ENCODE results near the gene TRPM1.
"Not testable (repeated sequence)": the region's sequence is repeated elsewhere in the genome, so short reads cannot be mapped to it uniquely, and the experiment has no call there.

TRPM1 gene

GRCh38 chr15:31125061-31125460 lies 23.5 kb upstream of the TRPM1 start:
- DNase-seq (ENCODE audit: low read depth), result no peak

GRCh38 chr15:31116423-31117030 lies 15.0 kb upstream of the TRPM1 start:
- no peak for DNase-seq (ENCODE audit: low read depth)

DNA sequence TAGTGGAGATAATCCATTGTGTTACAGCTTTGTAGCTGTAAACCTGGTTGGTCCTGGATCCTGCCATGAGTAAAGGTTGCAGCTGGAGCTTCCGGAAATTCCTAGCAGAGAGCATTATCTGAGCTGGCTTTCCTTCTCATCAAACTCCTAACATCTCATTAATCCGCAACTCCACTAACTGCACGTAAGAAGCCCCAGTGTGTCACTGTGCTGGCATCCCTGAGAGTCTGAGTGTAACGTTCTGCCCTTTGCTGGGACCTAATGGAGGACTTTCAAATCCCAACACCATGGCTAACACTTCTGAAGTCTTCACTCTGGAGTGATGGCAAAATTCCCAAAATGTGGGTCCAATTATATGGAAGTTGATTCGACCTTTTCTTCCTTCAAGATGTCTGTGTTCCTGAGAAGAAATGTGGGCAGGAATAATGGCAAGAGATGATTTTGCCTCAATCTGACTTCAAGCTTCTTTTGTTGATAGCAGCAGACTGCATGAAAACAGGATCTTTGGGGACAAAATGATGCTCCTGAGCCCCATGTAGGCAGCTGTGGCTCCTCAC lies 9.6 kb upstream of the TRPM1 start:
- DNase-seq (ENCODE audit: low read depth), result peak; percentile 11

GRCh38 chr15:31108836-31109235 lies 7.3 kb upstream of the TRPM1 start:
- peak; percentile 24 for DNase-seq (ENCODE audit: low read depth)

GRCh38 chr15:31106495-31107300 lies 5.2 kb upstream of the TRPM1 start:
- no peak for DNase-seq (ENCODE audit: low read depth)

- DNase-seq (ENCODE audit: low read depth), result no peak
Measured at GRCh38 chr15:31104003-31104402, 2.5 kb upstream of the TRPM1 start.

DNA sequence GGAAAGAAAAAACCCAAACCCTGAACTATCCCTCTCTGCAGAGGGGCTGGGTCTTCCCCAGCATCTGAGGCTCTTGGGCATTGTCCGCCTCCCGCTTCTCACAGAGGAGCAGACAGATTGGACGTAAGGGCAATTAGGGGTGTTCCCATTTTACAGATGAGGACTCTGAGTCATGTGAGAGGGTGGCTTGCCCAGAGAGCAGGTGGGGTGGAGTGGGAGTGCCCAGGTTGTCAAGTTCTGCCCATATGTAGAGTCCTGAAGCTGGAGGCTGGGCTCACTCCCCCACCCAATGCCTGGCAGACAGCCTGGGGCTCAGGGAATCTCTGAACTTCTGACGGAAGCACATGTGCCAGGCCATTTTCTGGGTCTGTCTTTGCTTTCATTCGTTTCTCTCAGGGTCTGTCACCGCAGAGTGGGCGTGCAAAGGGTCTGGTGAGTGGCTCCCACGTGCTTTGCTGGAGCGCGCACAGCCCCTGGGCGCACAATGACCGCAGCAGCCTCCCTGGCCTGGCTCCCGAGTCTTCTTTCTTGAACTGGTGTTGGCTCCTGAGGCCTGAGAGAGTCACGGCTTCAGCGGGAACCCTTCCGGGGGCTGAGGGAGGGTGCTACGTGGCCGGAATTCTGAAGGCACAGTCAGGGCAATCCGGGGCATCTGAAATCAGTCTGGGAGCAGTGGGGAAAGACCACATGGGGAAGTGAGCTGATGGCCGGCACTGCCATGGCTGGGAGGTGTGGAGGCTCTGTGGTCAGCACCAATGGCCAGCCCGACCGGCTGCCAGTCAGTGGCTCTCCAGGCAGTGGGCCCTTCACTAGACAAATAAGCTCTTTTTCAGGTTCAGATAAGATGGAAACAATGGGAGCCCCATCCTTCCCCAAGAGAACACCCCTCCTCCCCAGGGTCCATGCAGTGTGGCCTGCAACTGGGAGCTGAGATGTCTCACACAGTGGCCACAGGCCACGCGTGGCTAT lies 1.1 kb upstream of the TRPM1 start:
- DNase-seq (ENCODE audit: low read depth), result no peak

DNA sequence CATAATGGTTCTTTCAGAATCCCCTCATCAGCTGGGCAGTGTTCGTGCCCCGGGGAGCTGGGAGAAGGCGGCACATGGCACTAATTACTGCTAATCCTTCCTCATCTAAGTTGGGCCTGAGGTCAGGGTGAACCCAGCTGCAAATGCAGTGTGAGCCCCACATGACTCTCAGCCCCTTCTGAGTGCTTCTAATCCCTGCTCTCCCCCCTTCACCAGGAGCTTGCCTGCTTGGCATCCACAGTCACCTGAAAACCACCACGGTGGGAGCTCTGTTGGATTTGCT lies 455 bp upstream of the TRPM1 start:
- no peak for DNase-seq (ENCODE audit: low read depth)

- DNase-seq (ENCODE audit: low read depth), result no peak
Measured at GRCh38 chr15:31100738-31101137, 787 bp downstream of the TRPM1 start.

DNA sequence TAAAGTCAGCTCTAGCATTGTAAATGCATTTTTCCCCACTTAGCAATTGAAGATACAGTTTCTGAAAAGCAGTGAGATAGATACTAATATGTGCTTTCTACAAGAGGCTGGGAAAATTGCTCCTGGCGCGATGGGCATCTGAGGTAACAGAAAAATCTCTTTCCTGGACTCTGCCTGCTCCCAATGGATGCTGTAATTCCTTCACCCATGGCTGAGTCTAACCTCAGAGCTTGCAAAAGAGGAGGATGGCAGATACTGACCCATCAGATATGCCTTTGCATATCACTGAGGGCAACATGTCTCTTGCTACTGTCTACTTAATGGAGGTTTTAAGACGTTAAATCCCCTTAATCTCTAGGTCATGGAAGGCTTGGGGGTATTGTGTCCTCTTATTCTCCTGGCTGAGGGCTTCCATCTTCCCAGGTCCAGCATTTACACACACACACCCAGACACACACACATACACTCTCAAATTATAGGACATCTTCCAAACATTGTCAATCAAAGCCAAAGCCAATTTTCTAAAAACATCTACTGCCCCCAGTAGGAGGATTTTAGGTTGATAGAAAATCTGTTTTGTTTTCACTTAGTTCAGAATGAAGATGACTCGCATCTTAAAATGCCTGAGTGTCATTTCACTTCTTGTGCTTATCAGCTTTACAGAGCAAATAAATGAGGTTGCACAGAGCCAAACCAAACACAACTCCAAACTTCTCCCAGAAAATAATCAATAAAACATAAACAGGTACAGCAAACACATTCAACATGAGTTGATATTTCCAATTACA lies 2.4 kb downstream of the TRPM1 start:
- DNase-seq (ENCODE audit: low read depth), result no peak

DNA sequence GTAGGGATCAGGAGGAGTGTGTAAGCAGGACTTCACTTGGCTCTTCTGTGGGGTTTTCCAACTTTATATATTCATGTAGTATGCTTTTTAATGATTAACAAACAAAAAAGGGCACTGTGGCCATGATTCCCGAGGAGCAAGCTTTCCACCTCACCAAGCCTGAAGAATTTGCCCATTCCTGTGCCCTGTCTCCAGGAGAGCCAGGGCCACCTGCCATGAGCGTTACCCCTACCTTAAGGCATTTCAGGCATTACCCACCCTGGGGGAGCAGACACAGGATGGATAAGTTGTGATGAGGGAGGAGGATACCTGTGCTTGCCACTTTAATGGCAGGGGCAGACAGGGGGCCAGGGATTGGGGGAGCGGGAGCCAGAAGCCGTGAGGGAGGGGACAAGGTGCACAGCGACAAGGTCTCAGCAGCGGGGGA lies 3.0 kb downstream of the TRPM1 start:
- DNase-seq (ENCODE audit: low read depth), result no peak

GRCh38 chr15:31096563-31096962 lies 5.0 kb downstream of the TRPM1 start:
- no peak for DNase-seq (ENCODE audit: low read depth)

GRCh38 chr15:31091481-31091880 lies 10.0 kb downstream of the TRPM1 start:
- DNase-seq (ENCODE audit: low read depth), result peak; percentile 89

GRCh38 chr15:31090766-31091165 lies 10.8 kb downstream of the TRPM1 start:
- no peak for DNase-seq (ENCODE audit: low read depth)

DNA sequence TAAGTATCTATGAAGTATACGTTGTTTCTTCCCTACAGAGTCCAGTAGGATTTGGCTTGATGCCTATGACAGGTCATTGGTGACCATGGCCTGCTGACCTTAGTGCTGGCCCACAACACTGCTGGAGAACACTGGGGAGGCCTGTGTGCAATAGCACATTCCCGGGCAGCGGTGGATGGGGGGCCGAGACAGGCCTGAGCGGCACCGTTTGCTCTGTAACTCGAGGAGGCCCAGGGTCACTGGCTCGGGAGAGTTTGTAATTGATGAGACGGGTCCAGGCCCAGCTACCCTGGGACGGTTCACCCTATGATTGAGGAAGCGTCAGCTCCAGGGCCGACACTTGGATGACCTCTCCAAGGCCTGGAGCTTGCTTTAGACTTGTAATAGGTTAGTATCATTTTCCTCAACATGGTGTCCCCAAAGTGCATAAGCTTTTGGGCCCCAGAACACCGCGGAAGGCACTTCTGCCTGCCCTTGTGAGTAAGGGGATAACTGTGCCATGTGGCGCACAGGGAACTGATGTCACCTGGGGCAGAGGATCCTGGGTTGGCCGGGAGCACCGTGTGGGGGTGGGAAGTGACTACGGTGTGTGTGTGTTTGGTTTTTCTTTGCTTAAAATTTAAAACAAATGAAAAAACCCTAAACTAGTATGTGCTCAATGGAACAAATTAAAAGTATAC lies 12.0 kb downstream of the TRPM1 start:
- no peak for DNase-seq (ENCODE audit: low read depth)

DNA sequence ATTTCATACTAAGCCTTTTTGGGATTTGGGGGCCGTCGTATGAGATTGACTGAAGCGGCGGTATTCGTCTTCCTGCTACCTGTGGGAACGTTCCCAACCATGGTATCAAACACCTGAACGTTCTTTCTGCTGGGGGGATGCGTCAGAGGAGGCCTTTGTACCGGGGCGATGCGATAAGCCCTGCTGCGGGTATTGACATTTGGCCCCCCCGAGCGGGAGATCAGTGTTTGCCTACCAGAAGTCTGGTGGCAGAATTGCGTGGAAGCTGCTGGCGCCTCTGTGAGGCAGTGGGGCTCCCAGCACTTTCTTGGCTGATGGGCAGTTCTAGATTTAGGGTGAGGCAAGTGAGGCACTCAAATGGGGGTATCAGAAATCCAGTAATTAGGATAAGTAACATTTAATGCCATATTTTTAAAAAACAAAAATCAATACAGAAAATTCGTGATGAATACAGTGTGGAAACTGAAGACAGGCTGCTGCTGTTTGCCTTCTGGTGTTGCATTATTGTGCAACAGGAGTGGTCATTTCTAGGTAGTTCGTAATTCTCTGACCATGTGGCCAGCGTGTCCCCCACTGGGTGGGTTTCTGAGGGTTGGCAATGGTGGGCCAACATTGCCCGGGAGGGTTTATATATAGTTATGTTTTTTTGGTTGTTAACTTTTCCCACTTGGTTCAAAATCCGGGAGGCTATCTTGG lies 12.7 kb downstream of the TRPM1 start:
- DNase-seq (ENCODE audit: low read depth), result no peak

DNA sequence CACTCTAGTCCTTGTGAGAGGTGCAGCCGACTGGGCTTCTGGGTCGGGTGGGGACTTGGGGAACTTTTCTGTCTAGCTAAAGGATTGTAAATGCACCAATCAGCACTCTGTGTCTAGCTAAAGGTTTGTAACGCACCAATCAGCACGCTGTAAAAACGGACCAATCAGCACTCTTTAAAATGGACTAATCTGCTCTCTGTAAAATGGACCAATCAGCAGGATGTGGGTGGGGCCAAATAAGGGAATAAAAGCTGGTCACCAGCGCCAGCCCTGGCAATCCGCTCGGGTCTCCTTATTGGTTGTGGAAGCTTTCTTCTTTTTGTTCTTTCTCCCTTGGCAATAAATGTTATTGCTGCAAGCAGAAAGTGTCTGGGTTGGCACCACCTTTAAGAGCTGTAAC lies 13.5 kb downstream of the TRPM1 start:
- not testable (repeated sequence) for DNase-seq (ENCODE audit: low read depth)

- no peak for DNase-seq (ENCODE audit: low read depth)
Measured at GRCh38 chr15:31086344-31086743, 15.2 kb downstream of the TRPM1 start.

- no peak for DNase-seq (ENCODE audit: low read depth)
Measured at GRCh38 chr15:31085359-31085758, 16.2 kb downstream of the TRPM1 start.

DNA sequence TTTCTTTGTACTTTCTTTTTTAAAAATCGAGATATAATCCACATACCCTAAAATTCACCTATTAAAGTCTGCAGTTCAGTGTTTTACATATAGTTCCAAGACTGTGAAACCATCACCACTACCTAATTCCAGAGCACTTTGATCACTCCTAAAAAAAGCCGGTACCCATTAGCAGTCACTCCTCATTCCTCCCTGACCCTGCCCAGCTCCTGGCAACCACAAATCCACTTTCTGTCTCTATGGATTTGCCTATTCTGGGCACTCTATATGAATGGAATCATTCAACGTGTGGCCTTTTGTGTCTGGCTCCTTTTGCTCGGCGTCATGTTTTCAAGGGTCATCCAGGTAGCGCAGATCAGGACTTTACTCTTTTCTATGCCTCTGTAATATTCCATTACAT lies 17.3 kb downstream of the TRPM1 start:
- no peak for DNase-seq (ENCODE audit: low read depth)

Measured in iris pigment epithelial cell (primary cell).